IMR-90 (cell line): ENCODE measurements around the gene CR1L.
"Not testable (repeated sequence)": the region's sequence is repeated elsewhere in the genome, so short reads cannot be mapped to it uniquely, and the experiment has no call there.

Experiments
- CTCF ChIP-seq: conservative IDR thresholded peaks from 2 replicates; pipeline ENCODE4 v1.5.1; 2012; ENCODE audit warnings: mild to moderate bottlenecking, low read depth, low read length, improper control_type of control experiment
- FOS ChIP-seq: fragments of 150-350 bp; IDR thresholded peaks from 2 replicates; pipeline ENCODE4 v1.6.1; 2016; ENCODE audit warnings: low read depth, low read length
- POLR2A ChIP-seq: IDR thresholded peaks from 2 replicates; pipeline ENCODE4 v1.6.1; 2012; ENCODE audit warnings: mild to moderate bottlenecking, low read depth, low read length

- TF ChIP-seq CTCF, FOS, POLR2A: not testable (repeated sequence)
Measured at GRCh38 chr1:207708004-207708403, 63.1 kb downstream of the CR1L start.
